ENCODE results near the gene PLA2R1. TPM values are rescaled to one million over a fixed set of nuclear protein-coding genes. Genes with fewer than 3 reads are reported as not detected.
A peak's percentile ranks its signal among the peaks of the same experiment; 100 is the strongest.

The PLA2R1 gene
- total and polyA plus RNA-seq, 2 experiments from 2014 or later: 4.9 to 9.6 TPM

DNA sequence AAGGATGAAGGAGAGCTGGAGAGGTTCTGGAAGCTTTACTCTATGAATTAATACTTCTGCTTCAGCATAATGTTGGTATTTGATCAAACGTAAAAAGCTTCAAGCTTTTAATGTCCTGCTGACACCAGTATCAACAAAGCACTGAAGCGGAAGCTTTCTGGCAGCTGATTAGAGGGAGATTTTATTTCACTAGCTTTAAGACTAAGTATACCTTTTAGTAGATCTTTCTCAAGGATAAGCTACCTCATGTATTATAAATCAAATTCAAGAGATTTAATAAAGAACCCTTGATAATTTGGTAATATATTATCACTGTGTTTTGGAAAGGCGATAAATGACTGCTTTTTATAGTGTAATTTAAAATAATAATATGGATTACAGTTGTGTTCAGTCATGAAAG is 136.4 kb downstream of the PLA2R1 start:
- Histone ChIP-seq H3K4me1 (ENCODE audit: insufficient read depth) (no peaks in the 10 kb centered on the region), H3K9me3 (ENCODE audit: low read depth) (no peaks in the 10 kb centered on the region), H3K9me2 (replicated peaks; ENCODE audit: insufficient read depth) (no peaks in the 10 kb centered on the region), H3K36me3 (replicated peaks; ENCODE audit: insufficient read depth, low read depth) (no peaks in the 10 kb centered on the region), H3K27ac (no peak overlapping the region), H3K4me2 (no peak overlapping the region), H3K27me3 (no peaks in the 10 kb centered on the region), H2AFZ (no peak overlapping the region), H3K79me2 (no peaks in the 10 kb centered on the region), H3K4me3 (no peak overlapping the region), H4K20me1 (ENCODE audit: insufficient read depth, poor library complexity, severe bottlenecking) (no peaks in the 10 kb centered on the region)
- no peak for DNase-seq (ENCODE audit: low spot score)
- 58% methylated on average over 3 of the region's 3 CpGs for WGBS (ENCODE audit: low lambda C conversion rate, missing lambda C conversion rate)
- no peak for TF ChIP-seq EZH2phosphoT487 (IDR thresholded peaks at IDR 0.05; ENCODE audit: low read depth, severe bottlenecking, unreplicated experiment)
- TF ChIP-seq, protein P1, sequence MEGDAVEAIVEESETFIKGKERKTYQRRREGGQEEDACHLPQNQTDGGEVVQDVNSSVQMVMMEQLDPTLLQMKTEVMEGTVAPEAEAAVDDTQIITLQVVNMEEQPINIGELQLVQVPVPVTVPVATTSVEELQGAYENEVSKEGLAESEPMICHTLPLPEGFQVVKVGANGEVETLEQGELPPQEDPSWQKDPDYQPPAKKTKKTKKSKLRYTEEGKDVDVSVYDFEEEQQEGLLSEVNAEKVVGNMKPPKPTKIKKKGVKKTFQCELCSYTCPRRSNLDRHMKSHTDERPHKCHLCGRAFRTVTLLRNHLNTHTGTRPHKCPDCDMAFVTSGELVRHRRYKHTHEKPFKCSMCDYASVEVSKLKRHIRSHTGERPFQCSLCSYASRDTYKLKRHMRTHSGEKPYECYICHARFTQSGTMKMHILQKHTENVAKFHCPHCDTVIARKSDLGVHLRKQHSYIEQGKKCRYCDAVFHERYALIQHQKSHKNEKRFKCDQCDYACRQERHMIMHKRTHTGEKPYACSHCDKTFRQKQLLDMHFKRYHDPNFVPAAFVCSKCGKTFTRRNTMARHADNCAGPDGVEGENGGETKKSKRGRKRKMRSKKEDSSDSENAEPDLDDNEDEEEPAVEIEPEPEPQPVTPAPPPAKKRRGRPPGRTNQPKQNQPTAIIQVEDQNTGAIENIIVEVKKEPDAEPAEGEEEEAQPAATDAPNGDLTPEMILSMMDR (IDR thresholded peaks at IDR 0.05; ENCODE audit: poor library complexity): no peak
- TF ChIP-seq EZH2 (IDR thresholded peaks at IDR 0.05; ENCODE audit: borderline replicate concordance): no peak

DNA sequence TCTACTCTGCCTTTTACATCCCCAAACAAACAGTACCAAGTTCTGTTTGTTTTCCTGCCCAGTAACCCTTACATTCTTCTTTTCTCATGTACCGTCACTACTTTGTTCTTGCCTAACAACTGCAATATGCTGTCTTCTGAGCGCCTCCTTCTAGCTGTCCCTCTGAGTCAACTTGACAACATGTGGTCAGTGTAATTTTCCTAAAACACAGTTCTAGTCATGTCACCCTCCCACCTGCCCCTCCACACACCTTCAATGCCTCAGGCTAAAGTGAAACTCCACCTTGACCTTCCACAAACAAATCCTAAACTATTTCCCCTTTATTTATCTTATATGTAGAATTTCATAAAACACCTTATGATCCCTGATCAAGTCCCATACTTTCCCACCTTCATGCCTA is 139.9 kb downstream of the PLA2R1 start:
- no peak for DNase-seq (ENCODE audit: low spot score)
- no peak overlapping the region for H3K27ac ChIP-seq
- TF ChIP-seq EZH2 (IDR thresholded peaks at IDR 0.05; ENCODE audit: borderline replicate concordance) (no peak), EZH2phosphoT487 (IDR thresholded peaks at IDR 0.05; ENCODE audit: low read depth, severe bottlenecking, unreplicated experiment) (no peak)
- TF ChIP-seq, protein P1 (IDR thresholded peaks at IDR 0.05; ENCODE audit: poor library complexity): no peak
- no peaks in the 10 kb centered on the region for H3K36me3 ChIP-seq (replicated peaks; ENCODE audit: insufficient read depth, low read depth)
- no peak overlapping the region for H3K4me2 ChIP-seq
- H3K9me3 ChIP-seq (ENCODE audit: low read depth): no peaks in the 10 kb centered on the region
- no peak overlapping the region for H2AFZ ChIP-seq
- H3K79me2 ChIP-seq: no peaks in the 10 kb centered on the region
- H3K4me3 ChIP-seq: no peak overlapping the region
- H3K4me1 ChIP-seq (ENCODE audit: insufficient read depth): no peaks in the 10 kb centered on the region
- H4K20me1 ChIP-seq (ENCODE audit: insufficient read depth, poor library complexity, severe bottlenecking): no peaks in the 10 kb centered on the region
- no peaks in the 10 kb centered on the region for H3K9me2 ChIP-seq (replicated peaks; ENCODE audit: insufficient read depth)
- WGBS (ENCODE audit: low lambda C conversion rate, missing lambda C conversion rate): 72% methylated on average over 2 of the region's 2 CpGs
- no peaks in the 10 kb centered on the region for H3K27me3 ChIP-seq

DNA sequence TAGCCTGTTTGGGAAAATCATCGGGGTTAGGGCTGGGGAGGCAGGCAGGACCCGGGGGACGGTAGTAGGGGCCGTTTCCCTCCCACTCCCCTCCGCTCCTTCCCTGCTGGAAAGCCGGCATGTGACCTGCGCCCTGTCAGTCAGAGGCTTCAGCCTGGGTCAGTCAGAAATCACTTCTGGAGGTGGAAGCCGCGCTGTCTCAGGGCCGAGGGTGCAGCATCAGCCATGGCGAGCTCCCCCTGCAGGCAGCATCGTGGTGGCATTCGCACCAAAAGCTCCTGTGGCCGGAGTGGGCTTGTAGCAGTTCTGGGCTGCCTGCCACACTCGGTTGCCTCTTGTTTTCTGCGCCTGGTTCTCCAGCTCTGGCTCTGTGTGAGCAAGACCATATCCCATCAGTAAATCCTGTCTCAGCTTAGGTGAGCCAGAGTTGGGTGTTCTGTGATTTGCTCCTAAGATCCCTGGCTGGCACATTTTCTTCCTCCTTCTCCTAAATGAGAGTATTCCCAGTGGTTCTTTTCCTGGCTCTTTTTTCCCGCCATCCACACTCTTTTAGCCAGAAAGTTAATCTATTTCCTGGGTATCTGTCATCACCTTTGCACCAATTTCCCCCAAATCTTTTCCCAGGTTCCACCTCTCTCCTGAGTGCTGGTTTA is 140.5 kb downstream of the PLA2R1 start:
- Histone ChIP-seq H3K4me1 (ENCODE audit: insufficient read depth) (no peaks in the 10 kb centered on the region), H3K36me3 (replicated peaks; ENCODE audit: insufficient read depth, low read depth) (no peaks in the 10 kb centered on the region), H3K4me3 (no peak overlapping the region), H3K9me2 (replicated peaks; ENCODE audit: insufficient read depth) (no peaks in the 10 kb centered on the region), H3K27ac (no peak overlapping the region), H3K9me3 (ENCODE audit: low read depth) (no peaks in the 10 kb centered on the region), H2AFZ (no peak overlapping the region), H4K20me1 (ENCODE audit: insufficient read depth, poor library complexity, severe bottlenecking) (no peaks in the 10 kb centered on the region), H3K79me2 (no peaks in the 10 kb centered on the region), H3K4me2 (peak overlapping the region; percentile 68), H3K27me3 (no peaks in the 10 kb centered on the region)
- TF ChIP-seq, protein P1 (IDR thresholded peaks at IDR 0.05; ENCODE audit: poor library complexity): peak; percentile 65
- no peak for TF ChIP-seq EZH2 (IDR thresholded peaks at IDR 0.05; ENCODE audit: borderline replicate concordance)
- peak; percentile 86 for DNase-seq (ENCODE audit: low spot score)
- 21% methylated on average over 17 of the region's 17 CpGs for WGBS (ENCODE audit: low lambda C conversion rate, missing lambda C conversion rate)

Data from hepatocyte (in vitro differentiated cells).